Suprapubic skin (tissue), 4 donors: ENCODE data around the gene EHBP1L1. TPM values are rescaled to one million over a fixed set of nuclear protein-coding genes. Genes with fewer than 3 reads are reported as not detected.

Experiments
- DNase-seq, 2 donors: peaks; one replicate each; pipeline ENCODE4 v3.0.0-alpha.2; 2019; ENCODE audit warnings: low spot score in 2 of 2
- H3K27ac ChIP-seq: fragments of 200-600 bp; sonication (generic); one replicate; pipeline ENCODE4 v1.5.1; 2019
- H3K27me3 ChIP-seq: fragments of 200-600 bp; sonication (generic); one replicate; pipeline ENCODE4 v1.5.1; 2019
- H3K36me3 ChIP-seq: fragments of 200-600 bp; sonication (generic); one replicate; pipeline ENCODE4 v1.5.1; 2019
- H3K4me1 ChIP-seq: fragments of 200-600 bp; sonication (generic); one replicate; pipeline ENCODE4 v1.5.1; 2019
- H3K4me3 ChIP-seq: fragments of 200-600 bp; sonication (generic); one replicate; pipeline ENCODE4 v1.5.1; 2019; ENCODE audit warnings: mild to moderate bottlenecking
- H3K9me3 ChIP-seq: fragments of 200-600 bp; sonication (generic); one replicate; pipeline ENCODE4 v1.5.1; 2019
- EP300 ChIP-seq: sonication (generic); formaldehyde crosslinking; IDR thresholded peaks from one replicate; pipeline ENCODE4 v1.6.1; 2017; ENCODE audit warnings: antibody characterized with exemption
- POLR2A ChIP-seq, 2 donors: fragments of 450-650 bp; IDR thresholded peaks; one replicate each; pipeline ENCODE4 v1.6.1; 2017; ENCODE audit warnings: antibody characterized with exemption in 2 of 2, mild to moderate bottlenecking in 2 of 2, moderate library complexity in 2 of 2
- POLR2AphosphoS5 ChIP-seq, 3 donors: sonication (generic); formaldehyde crosslinking; IDR thresholded peaks; one replicate each; pipeline ENCODE4 v1.6.1; 2017; ENCODE audit warnings: antibody characterized with exemption in 3 of 3
- WGBS: methylation state at CpG from one replicate; pipeline ENCODE4 v1.1.5; 2018; 5-methylcytosine and 5-hydroxymethylcytosine counted together
- total RNA-seq, 4 donors: library from RNA; depleted of rRNA; stranded (reverse); fragments of >200 nt; gene quantifications; one replicate each; pipeline ENCODE4 v1.1.0, GENCODE V29; 2016
- TF ChIP-seq, protein P1 (sequence below), 2 donors: fragments of 200-600 bp in 1 of 2; fragments of 450-650 bp in 1 of 2; sonication (generic) in 1 of 2; IDR thresholded peaks; one replicate each; pipeline ENCODE4 v1.5.1; 2016 to 2019; ENCODE audit warnings: antibody characterized with exemption in 2 of 2, mild to moderate bottlenecking in 1 of 2, moderate library complexity in 1 of 2

EHBP1L1 gene
- total RNA-seq, 4 donors from 2014 or later: 40.3 to 150 (median 56.2) TPM

DNA sequence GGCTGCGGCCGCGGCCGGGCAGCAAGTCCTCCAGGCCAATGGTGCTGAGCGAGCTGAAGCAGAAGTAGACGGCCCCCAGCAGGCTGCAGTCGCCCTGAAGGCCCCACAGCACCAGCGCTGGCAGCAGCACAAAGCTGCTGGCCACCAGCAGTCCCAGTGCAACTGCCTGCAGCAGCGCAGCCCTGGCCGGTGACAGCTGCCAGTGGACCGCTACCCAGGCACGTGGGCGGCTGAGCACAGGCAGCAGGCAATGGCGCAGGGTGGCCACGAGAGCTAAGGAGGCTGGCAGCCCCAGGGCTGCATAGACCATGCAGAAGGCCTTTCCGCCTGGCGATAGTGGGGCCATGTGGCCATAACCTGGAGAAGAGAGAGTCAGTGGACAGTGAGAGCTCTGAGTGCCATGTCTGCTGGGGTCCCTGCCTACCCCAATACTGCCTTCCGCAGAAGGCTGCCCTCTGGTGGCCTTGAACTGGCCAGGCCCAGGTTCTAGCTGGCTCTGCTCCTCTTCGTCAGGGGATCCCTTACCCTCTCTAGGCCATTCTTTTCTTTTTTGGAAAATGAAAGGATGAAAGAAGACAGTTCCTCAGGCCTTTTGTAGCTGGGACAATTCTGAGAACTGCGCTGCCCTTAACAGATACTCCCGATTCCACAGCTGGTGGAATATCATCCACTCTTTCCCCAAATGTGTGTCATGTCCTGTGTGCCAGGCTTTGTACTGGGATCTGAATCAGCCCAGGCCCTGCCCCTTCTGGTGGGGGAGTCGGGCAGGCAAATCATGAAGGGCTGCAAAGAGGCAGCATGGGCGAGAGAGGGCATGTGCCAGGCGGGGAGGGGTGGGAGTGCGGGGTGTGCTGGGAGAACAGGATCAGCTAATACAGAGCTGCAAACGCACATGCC is 17.9 kb downstream of the EHBP1L1 start:
- 56% methylated on average over 13 of the region's 26 CpGs for WGBS
- TF ChIP-seq POLR2A (IDR thresholded peaks at IDR 0.05): no peak
- TF ChIP-seq EP300: no peak
- peak in 1 of 3 donors; percentile 14 for TF ChIP-seq POLR2AphosphoS5 (IDR thresholded peaks at IDR 0.05)
- TF ChIP-seq, protein P1, sequence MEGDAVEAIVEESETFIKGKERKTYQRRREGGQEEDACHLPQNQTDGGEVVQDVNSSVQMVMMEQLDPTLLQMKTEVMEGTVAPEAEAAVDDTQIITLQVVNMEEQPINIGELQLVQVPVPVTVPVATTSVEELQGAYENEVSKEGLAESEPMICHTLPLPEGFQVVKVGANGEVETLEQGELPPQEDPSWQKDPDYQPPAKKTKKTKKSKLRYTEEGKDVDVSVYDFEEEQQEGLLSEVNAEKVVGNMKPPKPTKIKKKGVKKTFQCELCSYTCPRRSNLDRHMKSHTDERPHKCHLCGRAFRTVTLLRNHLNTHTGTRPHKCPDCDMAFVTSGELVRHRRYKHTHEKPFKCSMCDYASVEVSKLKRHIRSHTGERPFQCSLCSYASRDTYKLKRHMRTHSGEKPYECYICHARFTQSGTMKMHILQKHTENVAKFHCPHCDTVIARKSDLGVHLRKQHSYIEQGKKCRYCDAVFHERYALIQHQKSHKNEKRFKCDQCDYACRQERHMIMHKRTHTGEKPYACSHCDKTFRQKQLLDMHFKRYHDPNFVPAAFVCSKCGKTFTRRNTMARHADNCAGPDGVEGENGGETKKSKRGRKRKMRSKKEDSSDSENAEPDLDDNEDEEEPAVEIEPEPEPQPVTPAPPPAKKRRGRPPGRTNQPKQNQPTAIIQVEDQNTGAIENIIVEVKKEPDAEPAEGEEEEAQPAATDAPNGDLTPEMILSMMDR (IDR thresholded peaks at IDR 0.05): peak; percentile 26 to 63
- H3K4me3 ChIP-seq: no peak overlapping the region
- H3K27ac ChIP-seq: no peak overlapping the region
- DNase-seq: no peak
- peaks cover 38% of the 10 kb centered on the region for H3K36me3 ChIP-seq
- no peaks in the 10 kb centered on the region for H3K9me3 ChIP-seq
- no peaks in the 10 kb centered on the region for H3K27me3 ChIP-seq
- peaks cover 67% of the 10 kb centered on the region for H3K4me1 ChIP-seq

DNA sequence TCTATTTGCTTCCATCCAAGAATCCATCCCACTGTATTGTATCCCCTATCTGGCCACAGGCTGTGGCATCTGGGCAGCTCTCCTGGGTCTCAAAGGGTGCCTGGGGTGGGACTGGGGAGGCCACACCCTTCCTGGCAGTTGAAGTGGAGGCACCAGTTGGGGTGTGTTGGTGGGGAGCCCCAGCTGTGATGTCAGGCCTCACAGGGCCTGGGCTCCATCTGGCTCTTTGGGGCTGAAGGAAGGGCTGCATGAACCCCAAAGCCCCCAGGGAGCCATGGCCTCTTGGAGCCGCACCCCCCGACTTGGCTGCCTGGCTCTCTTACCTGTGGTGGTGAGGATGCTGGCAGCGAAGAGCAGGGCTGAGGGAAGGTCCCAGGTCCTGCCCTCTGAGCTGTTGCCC is 19.3 kb downstream of the EHBP1L1 start:
- Histone ChIP-seq H3K4me1 (peaks cover 55% of the 10 kb centered on the region), H3K9me3 (no peaks in the 10 kb centered on the region), H3K27ac (peak overlapping the region; percentile 75), H3K36me3 (peaks cover 46% of the 10 kb centered on the region), H3K4me3 (peak overlapping the region; percentile 34), H3K27me3 (no peaks in the 10 kb centered on the region)
- WGBS: no CpG with 5 or more reads among the region's 3 CpGs
- TF ChIP-seq, protein P1 (IDR thresholded peaks at IDR 0.05): no peak
- TF ChIP-seq POLR2A (IDR thresholded peaks at IDR 0.05): no peak
- no peak for TF ChIP-seq POLR2AphosphoS5 (IDR thresholded peaks at IDR 0.05)
- TF ChIP-seq EP300: no peak
- DNase-seq: no peak

DNA sequence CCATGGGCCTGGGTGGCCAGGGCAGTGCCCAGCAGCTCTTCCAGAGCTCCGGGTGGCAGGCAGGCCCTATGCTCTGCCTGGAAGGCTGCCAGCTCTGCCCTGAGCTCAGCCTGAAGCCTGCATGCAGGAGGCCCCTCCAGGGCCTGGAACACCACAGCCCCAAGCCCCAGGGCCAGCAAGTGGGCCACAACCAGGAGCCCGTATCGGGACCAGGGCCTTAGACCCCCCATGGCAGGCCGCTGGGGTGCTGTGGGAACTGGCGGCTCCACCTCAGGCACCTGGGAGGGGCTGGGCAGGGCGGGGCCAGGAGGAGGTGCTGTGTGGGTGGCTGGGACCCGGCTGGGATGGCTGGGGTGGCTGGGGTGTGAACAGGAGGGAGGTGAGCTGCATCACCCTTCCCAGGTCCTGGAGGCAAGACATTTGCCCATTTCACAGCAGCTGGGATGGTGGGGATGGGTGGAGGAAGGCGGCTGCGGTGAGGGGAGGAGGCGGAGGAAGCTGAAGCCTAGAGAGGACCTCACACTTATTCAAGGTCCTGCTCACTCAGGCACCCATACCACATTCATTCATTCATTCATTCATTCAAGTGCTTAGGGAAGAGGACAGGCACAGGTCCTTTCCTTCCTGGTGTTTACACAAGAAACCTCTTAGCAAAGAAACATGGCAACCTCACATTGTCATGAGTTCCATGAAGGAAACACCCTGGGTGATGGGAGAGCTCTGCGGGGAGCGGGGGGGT is 19.9 kb downstream of the EHBP1L1 start, which contains the start of gene KCNK7:
KCNK7 (minus strand) TSS at position 258 of the 739 bp plus-strand sequence; CDS start at position 230, 28 bp downstream.
- WGBS: 50% methylated on average over 11 of the region's 12 CpGs
- H3K27me3 ChIP-seq: no peaks in the 10 kb centered on the region
- no peak for TF ChIP-seq POLR2AphosphoS5 (IDR thresholded peaks at IDR 0.05)
- no peak for TF ChIP-seq EP300
- no peak for TF ChIP-seq POLR2A (IDR thresholded peaks at IDR 0.05)
- TF ChIP-seq, protein P1 (IDR thresholded peaks at IDR 0.05): no peak
- H3K4me1 ChIP-seq: peaks cover 49% of the 10 kb centered on the region
- DNase-seq: peak in 1 of 2 donors; percentile 71
- H3K4me3 ChIP-seq: peak within 1 kb of the TSS; percentile 34
- H3K36me3 ChIP-seq: peaks cover 46% of the 10 kb centered on the region
- H3K27ac ChIP-seq: peak within 1 kb of the TSS; percentile 75
- no peaks in the 10 kb centered on the region for H3K9me3 ChIP-seq

DNA sequence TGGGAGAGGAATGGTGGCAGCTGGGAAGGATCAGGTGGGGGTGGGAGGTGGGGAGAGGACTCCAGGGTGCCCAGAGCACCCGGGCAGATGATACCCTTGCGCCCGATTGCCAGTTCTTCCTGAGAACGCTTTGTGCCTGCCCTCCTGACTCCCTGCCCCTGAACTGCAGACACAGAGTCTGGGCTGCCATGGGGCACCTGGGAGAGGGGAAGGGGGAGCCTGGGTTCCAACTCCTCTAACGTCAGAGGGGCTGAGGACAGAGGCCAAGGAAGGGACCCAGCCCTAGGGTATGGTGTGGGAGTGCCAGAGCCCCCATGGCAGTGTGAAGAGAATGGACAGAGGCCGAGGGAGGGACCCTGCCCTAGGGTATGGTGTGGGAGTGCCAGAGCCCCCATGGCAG is 20.7 kb downstream of the EHBP1L1 start:
- Histone ChIP-seq H3K4me1 (peaks cover 48% of the 10 kb centered on the region), H3K4me3 (no peak overlapping the region), H3K9me3 (no peaks in the 10 kb centered on the region), H3K27me3 (no peaks in the 10 kb centered on the region), H3K36me3 (peaks cover 50% of the 10 kb centered on the region), H3K27ac (no peak overlapping the region)
- TF ChIP-seq, protein P1 (IDR thresholded peaks at IDR 0.05): no peak
- TF ChIP-seq EP300 (no peak), POLR2A (IDR thresholded peaks at IDR 0.05) (no peak), POLR2AphosphoS5 (IDR thresholded peaks at IDR 0.05) (no peak)
- WGBS: 81% methylated on average over 6 of the region's 6 CpGs
- no peak for DNase-seq
